ENCODE measurements around the gene WDFY1. TPM values are rescaled to one million over a fixed set of nuclear protein-coding genes. Genes with fewer than 3 reads are reported as not detected.
A peak's percentile ranks its signal among the peaks of the same experiment; 100 is the strongest.

Gene WDFY1
- total RNA-seq, 1 experiment from 2014 or later, result 66.0 TPM

GRCh38 chr2:223837287-223838061 lies 107.7 kb downstream of the WDFY1 start, which contains the start of gene AP1S3 (continued):
- TF ChIP-seq IRF1 (CRISPR knock-in tag; IDR thresholded peaks at IDR 0.05) (no peak), ATF2 (CRISPR knock-in tag; IDR thresholded peaks at IDR 0.05; ENCODE audit: borderline replicate concordance, low read depth) (no peak), USF1 (CRISPR knock-in tag; IDR thresholded peaks at IDR 0.05) (no peak), OVOL2 (CRISPR knock-in tag; IDR thresholded peaks at IDR 0.05; ENCODE audit: borderline replicate concordance) (no peak), ZSCAN18 (CRISPR knock-in tag; IDR thresholded peaks at IDR 0.05) (no peak), SOX15 (CRISPR knock-in tag; IDR thresholded peaks at IDR 0.05) (no peak), FOXJ3 (CRISPR knock-in tag; IDR thresholded peaks at IDR 0.05; ENCODE audit: borderline replicate concordance) (no peak), ZNF532 (CRISPR knock-in tag; IDR thresholded peaks at IDR 0.05; ENCODE audit: borderline replicate concordance) (no peak), FOXP4 (CRISPR knock-in tag; IDR thresholded peaks at IDR 0.05) (0 out of 2 replicates have a peak, but pooled peaks have one; percentile 10), ZNF671 (CRISPR knock-in tag; IDR thresholded peaks at IDR 0.05) (no peak), NR1H2 (CRISPR knock-in tag; IDR thresholded peaks at IDR 0.05) (no peak), TEAD4 (CRISPR knock-in tag; IDR thresholded peaks at IDR 0.05) (no peak), ZNF423 (CRISPR knock-in tag; IDR thresholded peaks at IDR 0.05) (peak; percentile 59), FOXP1 (CRISPR knock-in tag; IDR thresholded peaks at IDR 0.05; ENCODE audit: borderline replicate concordance) (peak; percentile 16; the same call in 1 of the 2 replicates), FOXK1 (CRISPR knock-in tag; IDR thresholded peaks at IDR 0.05) (peak; percentile 60), ZNF138 (CRISPR knock-in tag; conservative IDR thresholded peaks at IDR 0.05) (no peak), E2F5 (CRISPR knock-in tag; IDR thresholded peaks at IDR 0.05) (no peak), KAT7 (CRISPR knock-in tag; IDR thresholded peaks at IDR 0.05; ENCODE audit: borderline replicate concordance) (peak; percentile 23; the same call in 1 of the 2 replicates), ZMAT4 (CRISPR knock-in tag; IDR thresholded peaks at IDR 0.05) (no peak), TEAD1 (CRISPR knock-in tag; IDR thresholded peaks at IDR 0.05) (no peak), ATF1 (CRISPR knock-in tag; IDR thresholded peaks at IDR 0.05) (no peak), E2F4 (CRISPR knock-in tag; IDR thresholded peaks at IDR 0.05; ENCODE audit: borderline replicate concordance, low read depth) (no peak), ZNF232 (CRISPR knock-in tag; IDR thresholded peaks at IDR 0.05) (0 out of 2 replicates have a peak, but pooled peaks have one; percentile 69)
